HL-60 (cell line): ENCODE data around the gene MFSD1.

Experiments used
- DNase-seq, 2 experiments: peaks; one replicate each; pipeline ENCODE4 v3.0.0-alpha.2; 2010 to 2020; ENCODE audit warnings: low read depth in 1 of 2, low spot score in 1 of 2
- H3K27ac ChIP-seq: fragments of 250-450 bp; sonication (Bioruptor Pico); replicated peaks from 2 replicates; pipeline ENCODE4 v1.5.1; 2020; ENCODE audit warnings: mild to moderate bottlenecking, moderate library complexity
- H3K27me3 ChIP-seq: fragments of 250-450 bp; sonication (Bioruptor Pico); 2 replicates; pipeline ENCODE4 v1.5.1; 2021; ENCODE audit warnings: mild to moderate bottlenecking, moderate library complexity; ENCODE audit not compliant: insufficient read depth, poor library complexity, severe bottlenecking
- H3K4me3 ChIP-seq: replicated peaks from 2 replicates; pipeline ENCODE4 v1.5.1; 2011; ENCODE audit warnings: mild to moderate bottlenecking, control low read depth, low read length; ENCODE audit not compliant: insufficient read depth
- GABPA ChIP-seq: IDR thresholded peaks from 2 replicates; pipeline ENCODE4 v1.6.1; 2012; ENCODE audit warnings: low read depth
- POLR2AphosphoS5 ChIP-seq: IDR thresholded peaks from 2 replicates; pipeline ENCODE4 v1.6.1; 2012; ENCODE audit warnings: low read depth
- SPI1 ChIP-seq: IDR thresholded peaks from 2 replicates; pipeline ENCODE4 v1.6.1; 2012; ENCODE audit warnings: low read depth, mild to moderate bottlenecking, borderline replicate concordance
- TF ChIP-seq, protein P1 (sequence below): IDR thresholded peaks from 2 replicates; pipeline ENCODE4 v1.6.1; 2012; ENCODE audit warnings: low read depth; ENCODE audit not compliant: insufficient replicate concordance
- TF ChIP-seq, protein P2 (sequence below): IDR thresholded peaks from one replicate; pipeline ENCODE4 v1.5.1; 2011; ENCODE audit warnings: low read length, control low read depth, inconsistent platforms; ENCODE audit not compliant: insufficient read depth

The MFSD1 gene

DNA sequence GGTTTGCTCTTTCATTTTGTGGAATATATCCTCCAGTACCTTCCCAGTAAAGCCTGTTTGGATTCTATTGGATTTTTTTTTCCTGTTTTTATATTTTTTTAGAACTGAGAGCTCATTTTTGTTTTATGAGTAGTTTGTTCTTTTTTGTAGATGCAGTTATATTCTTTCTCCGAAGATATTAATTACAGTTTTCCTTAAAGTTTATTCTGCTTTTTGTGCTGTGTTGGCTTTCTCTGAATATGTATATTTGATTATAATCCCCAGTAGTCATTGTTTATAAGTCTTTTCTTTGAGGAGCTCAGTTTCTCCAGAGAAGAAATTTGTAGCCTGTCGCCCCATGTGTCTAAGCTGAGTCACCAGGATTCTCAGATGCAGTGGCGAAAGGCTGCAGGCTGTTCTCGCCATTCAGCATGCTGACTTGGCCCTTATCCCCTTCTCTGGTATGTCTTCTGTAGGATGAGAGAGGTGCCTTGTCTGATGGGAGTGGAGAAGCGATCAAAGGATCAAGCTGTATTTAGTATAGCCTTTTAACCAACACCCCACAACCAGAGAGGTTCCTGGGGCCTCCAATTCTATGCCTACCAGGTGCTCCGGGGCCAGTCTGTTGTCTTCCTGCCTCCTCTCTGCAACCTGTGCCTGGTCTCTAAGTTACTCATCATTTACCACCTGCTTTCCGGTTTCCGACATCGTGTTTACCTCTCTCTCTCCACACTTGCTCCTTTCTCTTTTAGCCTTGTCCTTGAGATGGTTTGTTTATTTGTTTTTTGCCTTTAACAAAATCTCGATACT is 31.7 kb upstream of the MFSD1 start:
- Histone ChIP-seq H3K4me3 (no peak overlapping the region), H3K27me3 (no peaks in the 10 kb centered on the region), H3K27ac (no peak overlapping the region)
- no peak for DNase-seq
- TF ChIP-seq SPI1 (no peak), GABPA (no peak), POLR2AphosphoS5 (no peak)
- TF ChIP-seq, protein P1, sequence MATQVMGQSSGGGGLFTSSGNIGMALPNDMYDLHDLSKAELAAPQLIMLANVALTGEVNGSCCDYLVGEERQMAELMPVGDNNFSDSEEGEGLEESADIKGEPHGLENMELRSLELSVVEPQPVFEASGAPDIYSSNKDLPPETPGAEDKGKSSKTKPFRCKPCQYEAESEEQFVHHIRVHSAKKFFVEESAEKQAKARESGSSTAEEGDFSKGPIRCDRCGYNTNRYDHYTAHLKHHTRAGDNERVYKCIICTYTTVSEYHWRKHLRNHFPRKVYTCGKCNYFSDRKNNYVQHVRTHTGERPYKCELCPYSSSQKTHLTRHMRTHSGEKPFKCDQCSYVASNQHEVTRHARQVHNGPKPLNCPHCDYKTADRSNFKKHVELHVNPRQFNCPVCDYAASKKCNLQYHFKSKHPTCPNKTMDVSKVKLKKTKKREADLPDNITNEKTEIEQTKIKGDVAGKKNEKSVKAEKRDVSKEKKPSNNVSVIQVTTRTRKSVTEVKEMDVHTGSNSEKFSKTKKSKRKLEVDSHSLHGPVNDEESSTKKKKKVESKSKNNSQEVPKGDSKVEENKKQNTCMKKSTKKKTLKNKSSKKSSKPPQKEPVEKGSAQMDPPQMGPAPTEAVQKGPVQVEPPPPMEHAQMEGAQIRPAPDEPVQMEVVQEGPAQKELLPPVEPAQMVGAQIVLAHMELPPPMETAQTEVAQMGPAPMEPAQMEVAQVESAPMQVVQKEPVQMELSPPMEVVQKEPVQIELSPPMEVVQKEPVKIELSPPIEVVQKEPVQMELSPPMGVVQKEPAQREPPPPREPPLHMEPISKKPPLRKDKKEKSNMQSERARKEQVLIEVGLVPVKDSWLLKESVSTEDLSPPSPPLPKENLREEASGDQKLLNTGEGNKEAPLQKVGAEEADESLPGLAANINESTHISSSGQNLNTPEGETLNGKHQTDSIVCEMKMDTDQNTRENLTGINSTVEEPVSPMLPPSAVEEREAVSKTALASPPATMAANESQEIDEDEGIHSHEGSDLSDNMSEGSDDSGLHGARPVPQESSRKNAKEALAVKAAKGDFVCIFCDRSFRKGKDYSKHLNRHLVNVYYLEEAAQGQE = no peak
- TF ChIP-seq, protein P2, sequence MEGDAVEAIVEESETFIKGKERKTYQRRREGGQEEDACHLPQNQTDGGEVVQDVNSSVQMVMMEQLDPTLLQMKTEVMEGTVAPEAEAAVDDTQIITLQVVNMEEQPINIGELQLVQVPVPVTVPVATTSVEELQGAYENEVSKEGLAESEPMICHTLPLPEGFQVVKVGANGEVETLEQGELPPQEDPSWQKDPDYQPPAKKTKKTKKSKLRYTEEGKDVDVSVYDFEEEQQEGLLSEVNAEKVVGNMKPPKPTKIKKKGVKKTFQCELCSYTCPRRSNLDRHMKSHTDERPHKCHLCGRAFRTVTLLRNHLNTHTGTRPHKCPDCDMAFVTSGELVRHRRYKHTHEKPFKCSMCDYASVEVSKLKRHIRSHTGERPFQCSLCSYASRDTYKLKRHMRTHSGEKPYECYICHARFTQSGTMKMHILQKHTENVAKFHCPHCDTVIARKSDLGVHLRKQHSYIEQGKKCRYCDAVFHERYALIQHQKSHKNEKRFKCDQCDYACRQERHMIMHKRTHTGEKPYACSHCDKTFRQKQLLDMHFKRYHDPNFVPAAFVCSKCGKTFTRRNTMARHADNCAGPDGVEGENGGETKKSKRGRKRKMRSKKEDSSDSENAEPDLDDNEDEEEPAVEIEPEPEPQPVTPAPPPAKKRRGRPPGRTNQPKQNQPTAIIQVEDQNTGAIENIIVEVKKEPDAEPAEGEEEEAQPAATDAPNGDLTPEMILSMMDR = no peak

DNA sequence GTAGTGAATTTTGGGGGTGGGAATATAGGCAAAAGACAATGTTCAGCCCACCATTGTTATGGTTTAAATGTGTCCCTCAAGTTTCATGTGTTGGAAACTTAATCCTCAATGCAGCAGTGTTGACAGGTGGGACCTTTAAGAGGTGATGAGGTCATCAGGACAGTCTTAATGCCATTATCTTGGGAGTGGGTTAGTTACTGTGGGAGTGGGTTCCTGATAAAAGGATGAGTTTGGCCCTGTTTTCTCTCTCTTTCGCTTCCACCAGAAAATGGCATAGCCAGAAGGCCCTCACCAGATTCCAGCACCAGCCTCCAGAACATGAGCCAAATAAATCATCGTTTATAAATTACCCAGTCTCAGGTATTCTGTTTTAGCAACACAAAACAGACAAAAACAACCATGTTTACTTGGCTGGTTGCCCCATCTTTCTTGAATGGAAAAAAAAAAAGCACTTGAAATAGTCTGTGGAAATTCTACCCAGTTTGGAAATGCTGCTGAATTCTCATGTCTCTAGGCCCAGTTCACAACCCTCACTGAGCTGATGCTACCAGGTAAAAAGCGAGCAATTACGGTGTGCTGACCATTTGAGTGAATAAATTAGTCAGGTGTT is 31.0 kb upstream of the MFSD1 start:
- no peaks in the 10 kb centered on the region for H3K27me3 ChIP-seq
- no peak overlapping the region for H3K4me3 ChIP-seq
- DNase-seq = no peak
- H3K27ac ChIP-seq = no peak overlapping the region
- TF ChIP-seq POLR2AphosphoS5 (no peak), GABPA (no peak), SPI1 (no peak)
- TF ChIP-seq, protein P1 = no peak
- TF ChIP-seq, protein P2 = no peak

DNA sequence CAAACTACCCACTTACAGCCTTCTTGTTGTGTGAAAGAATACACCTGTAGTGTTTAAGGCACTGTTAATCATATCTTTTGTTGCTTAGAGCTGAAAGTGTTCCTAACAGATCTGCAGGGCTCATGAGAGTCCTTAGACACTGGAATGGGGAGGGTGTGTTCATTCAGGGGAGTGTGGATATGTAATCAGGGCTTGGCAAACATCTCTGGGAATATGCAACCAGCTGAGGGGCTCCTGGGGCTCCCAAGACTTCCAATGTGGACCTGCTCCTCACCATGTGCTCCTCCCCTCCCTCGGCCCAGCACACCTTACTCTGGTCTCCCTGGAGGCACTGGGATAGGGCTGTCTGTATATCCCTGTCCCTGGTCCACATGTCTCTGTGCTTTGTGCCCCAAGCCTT is 30.3 kb upstream of the MFSD1 start:
- H3K27me3 ChIP-seq = no peaks in the 10 kb centered on the region
- H3K27ac ChIP-seq = no peak overlapping the region
- no peak overlapping the region for H3K4me3 ChIP-seq
- no peak for DNase-seq
- no peak for TF ChIP-seq GABPA
- no peak for TF ChIP-seq POLR2AphosphoS5
- TF ChIP-seq, protein P1 = no peak
- TF ChIP-seq, protein P2 = no peak
- TF ChIP-seq SPI1 = no peak
